NB4 (cell line): ENCODE data around the gene CDC42BPG.

Experiments
- MAX ChIP-seq: IDR thresholded peaks from 2 replicates; pipeline ENCODE4 v1.6.1; 2011; ENCODE audit warnings: low read depth, low read length
- POLR2A ChIP-seq: IDR thresholded peaks from 2 replicates; pipeline ENCODE4 v1.6.1; 2011; ENCODE audit warnings: mild to moderate bottlenecking; ENCODE audit not compliant: insufficient read length; ENCODE audit errors: extremely low read depth
- TF ChIP-seq, protein P1 (sequence below): IDR thresholded peaks from one replicate; pipeline ENCODE4 v1.5.1; 2012; ENCODE audit warnings: low read depth, low read length

DNA sequence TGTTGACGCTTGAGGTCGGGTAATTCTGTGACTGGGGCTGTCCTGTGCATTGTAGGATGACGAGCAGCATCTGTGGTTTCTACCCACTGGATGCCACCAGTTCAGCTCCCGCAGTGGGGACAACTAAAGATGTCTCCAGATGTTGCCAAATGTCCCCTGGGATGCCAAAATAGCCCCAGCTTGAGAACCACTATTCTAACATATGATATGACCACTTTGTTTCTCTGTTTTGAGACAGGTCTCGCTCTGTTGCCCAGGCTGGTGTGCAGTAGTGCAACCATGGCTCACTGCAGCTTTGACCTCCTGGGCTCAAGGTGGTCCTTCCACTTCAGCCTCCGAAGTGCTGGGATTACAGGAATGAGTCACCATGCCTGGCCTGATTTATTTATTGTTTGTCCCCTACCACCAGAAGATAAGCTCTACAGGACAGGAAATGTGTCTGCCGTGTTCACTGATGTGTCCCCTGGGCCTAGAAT lies 29.7 kb downstream of the CDC42BPG start:
- TF ChIP-seq, protein P1, sequence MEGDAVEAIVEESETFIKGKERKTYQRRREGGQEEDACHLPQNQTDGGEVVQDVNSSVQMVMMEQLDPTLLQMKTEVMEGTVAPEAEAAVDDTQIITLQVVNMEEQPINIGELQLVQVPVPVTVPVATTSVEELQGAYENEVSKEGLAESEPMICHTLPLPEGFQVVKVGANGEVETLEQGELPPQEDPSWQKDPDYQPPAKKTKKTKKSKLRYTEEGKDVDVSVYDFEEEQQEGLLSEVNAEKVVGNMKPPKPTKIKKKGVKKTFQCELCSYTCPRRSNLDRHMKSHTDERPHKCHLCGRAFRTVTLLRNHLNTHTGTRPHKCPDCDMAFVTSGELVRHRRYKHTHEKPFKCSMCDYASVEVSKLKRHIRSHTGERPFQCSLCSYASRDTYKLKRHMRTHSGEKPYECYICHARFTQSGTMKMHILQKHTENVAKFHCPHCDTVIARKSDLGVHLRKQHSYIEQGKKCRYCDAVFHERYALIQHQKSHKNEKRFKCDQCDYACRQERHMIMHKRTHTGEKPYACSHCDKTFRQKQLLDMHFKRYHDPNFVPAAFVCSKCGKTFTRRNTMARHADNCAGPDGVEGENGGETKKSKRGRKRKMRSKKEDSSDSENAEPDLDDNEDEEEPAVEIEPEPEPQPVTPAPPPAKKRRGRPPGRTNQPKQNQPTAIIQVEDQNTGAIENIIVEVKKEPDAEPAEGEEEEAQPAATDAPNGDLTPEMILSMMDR: no peak
- TF ChIP-seq POLR2A (no peak), MAX (no peak)
